DOHH2 (cell line): ENCODE data around the gene GPSM1.

Experiments used
- H3F3A ChIP-seq: fragments of 200-600 bp; sonication (generic), shearing (Covaris generic); 2 replicates; pipeline ENCODE4 v1.6.0; 2016; ENCODE audit warnings: antibody characterized with exemption, mild to moderate bottlenecking; ENCODE audit not compliant: control insufficient read depth, insufficient read depth
- H3K27ac ChIP-seq: fragments of 200-600 bp; sonication (generic); 2 replicates; pipeline ENCODE4 v1.5.1; 2014; ENCODE audit warnings: low read depth, mild to moderate bottlenecking, low read length, moderate library complexity
- H3K27me3 ChIP-seq: fragments of 200-600 bp; sonication (generic); 2 replicates; pipeline ENCODE4 v1.6.1; 2014; ENCODE audit warnings: mild to moderate bottlenecking, low read length, mixed read lengths; ENCODE audit not compliant: control insufficient read depth
- H3K36me3 ChIP-seq: fragments of 200-600 bp; sonication (generic); 2 replicates; pipeline ENCODE4 v1.6.1; 2014; ENCODE audit warnings: mild to moderate bottlenecking, low read length, moderate library complexity, mixed read lengths; ENCODE audit not compliant: control insufficient read depth
- H3K4me1 ChIP-seq: fragments of 200-600 bp; sonication (generic); 2 replicates; pipeline ENCODE4 v1.6.1; 2014; ENCODE audit warnings: mild to moderate bottlenecking, low read length, mixed read lengths; ENCODE audit not compliant: control insufficient read depth
- H3K4me2 ChIP-seq: fragments of 200-600 bp; sonication (generic); 2 replicates; pipeline ENCODE4 v1.6.0; 2014; ENCODE audit warnings: mild to moderate bottlenecking, low read length, moderate library complexity
- H3K4me3 ChIP-seq: fragments of 200-600 bp; sonication (generic); 2 replicates; pipeline ENCODE4 v1.5.1; 2014; ENCODE audit warnings: mild to moderate bottlenecking, low read length, mixed read lengths
- H3K79me2 ChIP-seq: fragments of 200-600 bp; sonication (generic); 2 replicates; pipeline ENCODE4 v1.6.1; 2014; ENCODE audit warnings: mild to moderate bottlenecking, low read length, mixed read lengths; ENCODE audit not compliant: control insufficient read depth
- H3K9me2 ChIP-seq: fragments of 200-600 bp; sonication (generic); replicated peaks from 2 replicates; pipeline ENCODE4 v1.6.1; 2014; ENCODE audit warnings: mild to moderate bottlenecking, low read length, mixed read lengths; ENCODE audit not compliant: control insufficient read depth
- H3K9me3 ChIP-seq: fragments of 200-600 bp; sonication (generic); 2 replicates; pipeline ENCODE4 v1.6.1; 2014; ENCODE audit warnings: antibody characterized with exemption, low read length, mixed read lengths; ENCODE audit not compliant: control insufficient read depth, insufficient read depth
- H4K20me1 ChIP-seq: fragments of 200-600 bp; sonication (generic); 2 replicates; pipeline ENCODE4 v1.6.0; 2014; ENCODE audit warnings: low read depth, mild to moderate bottlenecking, antibody characterized with exemption, low read length, moderate library complexity; ENCODE audit not compliant: control insufficient read depth, insufficient read depth
- EZH2phosphoT487 ChIP-seq: fragments of 200-600 bp; sonication (generic); IDR thresholded peaks from 2 replicates; pipeline ENCODE4 v1.6.1; 2017; ENCODE audit warnings: borderline replicate concordance, mild to moderate bottlenecking, antibody characterized with exemption, low read length, moderate library complexity, mixed read lengths
- TF ChIP-seq, protein P1 (sequence below): fragments of 200-600 bp; sonication (generic); IDR thresholded peaks from one replicate; pipeline ENCODE4 v1.5.1; 2014; ENCODE audit warnings: antibody characterized with exemption, mild to moderate bottlenecking, low read depth, low read length; ENCODE audit not compliant: poor library complexity, severe bottlenecking

Gene GPSM1

GRCh38 chr9:136397643-136398042 is 70.3 kb downstream of the GPSM1 start:
- TF ChIP-seq EZH2phosphoT487: no peak
- TF ChIP-seq, protein P1, sequence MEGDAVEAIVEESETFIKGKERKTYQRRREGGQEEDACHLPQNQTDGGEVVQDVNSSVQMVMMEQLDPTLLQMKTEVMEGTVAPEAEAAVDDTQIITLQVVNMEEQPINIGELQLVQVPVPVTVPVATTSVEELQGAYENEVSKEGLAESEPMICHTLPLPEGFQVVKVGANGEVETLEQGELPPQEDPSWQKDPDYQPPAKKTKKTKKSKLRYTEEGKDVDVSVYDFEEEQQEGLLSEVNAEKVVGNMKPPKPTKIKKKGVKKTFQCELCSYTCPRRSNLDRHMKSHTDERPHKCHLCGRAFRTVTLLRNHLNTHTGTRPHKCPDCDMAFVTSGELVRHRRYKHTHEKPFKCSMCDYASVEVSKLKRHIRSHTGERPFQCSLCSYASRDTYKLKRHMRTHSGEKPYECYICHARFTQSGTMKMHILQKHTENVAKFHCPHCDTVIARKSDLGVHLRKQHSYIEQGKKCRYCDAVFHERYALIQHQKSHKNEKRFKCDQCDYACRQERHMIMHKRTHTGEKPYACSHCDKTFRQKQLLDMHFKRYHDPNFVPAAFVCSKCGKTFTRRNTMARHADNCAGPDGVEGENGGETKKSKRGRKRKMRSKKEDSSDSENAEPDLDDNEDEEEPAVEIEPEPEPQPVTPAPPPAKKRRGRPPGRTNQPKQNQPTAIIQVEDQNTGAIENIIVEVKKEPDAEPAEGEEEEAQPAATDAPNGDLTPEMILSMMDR: no peak
- H3K4me2 ChIP-seq: no peak overlapping the region
- no peaks in the 10 kb centered on the region for H3K27me3 ChIP-seq
- no peak overlapping the region for H3K27ac ChIP-seq
- H3K4me1 ChIP-seq: peaks cover 16% of the 10 kb centered on the region
- no peaks in the 10 kb centered on the region for H3K9me2 ChIP-seq
- no peak overlapping the region for H3K4me3 ChIP-seq
- peaks cover 34% of the 10 kb centered on the region for H3K79me2 ChIP-seq
- H3K9me3 ChIP-seq: no peaks in the 10 kb centered on the region
- peaks cover 14% of the 10 kb centered on the region; the same call in 1 of the 2 replicates for H3F3A ChIP-seq
- no peaks in the 10 kb centered on the region; the same call in 1 of the 2 replicates for H4K20me1 ChIP-seq
- H3K36me3 ChIP-seq: peaks cover 77% of the 10 kb centered on the region

GRCh38 chr9:136398286-136398685 is 70.9 kb downstream of the GPSM1 start:
- peaks cover 34% of the 10 kb centered on the region for H3K79me2 ChIP-seq
- H3K27ac ChIP-seq: no peak overlapping the region
- H4K20me1 ChIP-seq: no peaks in the 10 kb centered on the region; the same call in 1 of the 2 replicates
- no peaks in the 10 kb centered on the region for H3K9me2 ChIP-seq
- no peaks in the 10 kb centered on the region for H3K27me3 ChIP-seq
- peaks cover 16% of the 10 kb centered on the region for H3K4me1 ChIP-seq
- no peaks in the 10 kb centered on the region for H3K9me3 ChIP-seq
- peak overlapping the region; percentile 95; the same call in 1 of the 2 replicates for H3K4me3 ChIP-seq
- peaks cover 14% of the 10 kb centered on the region; the same call in 1 of the 2 replicates for H3F3A ChIP-seq
- peaks cover 72% of the 10 kb centered on the region for H3K36me3 ChIP-seq
- no peak for TF ChIP-seq EZH2phosphoT487
- TF ChIP-seq, protein P1: no peak
- H3K4me2 ChIP-seq: peak overlapping the region; percentile 75

DNA sequence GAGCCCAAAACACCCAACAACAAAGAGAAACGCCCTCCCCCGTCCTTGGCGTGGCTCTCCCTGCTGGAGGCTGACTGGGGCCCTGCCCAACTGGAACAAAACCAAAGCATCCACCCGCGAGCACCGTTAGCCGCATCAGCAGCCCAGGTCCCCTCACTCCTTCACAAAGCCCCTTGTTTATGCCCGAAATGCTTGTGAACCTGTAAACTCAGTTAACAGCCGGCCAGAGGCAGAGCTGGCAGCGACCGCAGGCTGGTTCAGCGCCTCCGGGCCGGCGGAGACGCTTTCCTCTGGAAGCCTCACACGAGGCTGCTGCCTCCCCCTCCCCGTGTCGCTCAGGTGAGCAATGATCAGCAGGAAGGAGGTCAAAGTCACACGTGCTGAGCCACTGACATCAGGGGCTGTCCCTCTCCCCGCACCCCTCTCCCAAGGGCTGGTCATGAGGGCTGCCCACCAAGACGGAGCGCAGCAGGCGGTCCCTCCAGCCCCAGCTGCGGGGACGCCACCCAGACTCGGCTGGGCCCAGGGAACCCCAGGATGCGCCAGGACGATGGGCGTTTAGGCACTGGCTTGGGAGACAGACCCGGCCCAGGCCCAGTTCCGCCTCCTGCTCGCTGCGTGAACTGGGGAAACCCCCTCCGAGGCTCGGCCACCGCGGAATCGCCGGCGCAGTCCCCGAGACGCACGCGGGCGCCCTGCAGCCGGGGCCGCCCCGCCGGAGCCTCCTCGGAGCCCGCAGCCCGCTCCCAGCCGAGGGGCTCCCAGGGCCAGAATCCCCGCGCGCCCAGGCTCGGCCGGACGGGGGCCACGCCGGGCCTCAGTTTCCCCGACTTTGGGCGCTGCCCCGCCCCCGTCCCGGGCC is 72.1 kb downstream of the GPSM1 start:
- Histone ChIP-seq H3K4me3 (peak overlapping the region; percentile 95), H3K9me2 (no peaks in the 10 kb centered on the region), H3F3A (peaks cover 14% of the 10 kb centered on the region; the same call in 1 of the 2 replicates), H3K36me3 (peaks cover 72% of the 10 kb centered on the region), H4K20me1 (no peaks in the 10 kb centered on the region; the same call in none of the 2 replicates), H3K27me3 (no peaks in the 10 kb centered on the region), H3K4me1 (peaks cover 16% of the 10 kb centered on the region), H3K27ac (peak overlapping the region; percentile 38), H3K4me2 (peak overlapping the region; percentile 75), H3K9me3 (no peaks in the 10 kb centered on the region), H3K79me2 (peaks cover 34% of the 10 kb centered on the region)
- TF ChIP-seq, protein P1: no peak
- no peak for TF ChIP-seq EZH2phosphoT487
